Lower leg skin (tissue), 4 donors: Measurements from ENCODE around the gene CNTLN. TPM values are rescaled to one million over a fixed set of nuclear protein-coding genes. Genes with fewer than 3 reads are reported as not detected.

ENCODE experiments used
- DNase-seq, 2 donors: peaks; one replicate each; pipeline ENCODE4 v3.0.0-alpha.2; 2019; ENCODE audit warnings: low spot score in 2 of 2
- H3K4me3 ChIP-seq: fragments of 200-600 bp; sonication (generic); 2 replicates; pipeline ENCODE4 v1.5.1; 2017; ENCODE audit warnings: mild to moderate bottlenecking, low read depth; ENCODE audit not compliant: poor library complexity, severe bottlenecking
- CTCF ChIP-seq, 3 donors: fragments of 450-650 bp; IDR thresholded peaks; one replicate each; pipeline ENCODE4 v1.5.1; 2016; ENCODE audit warnings: antibody characterized with exemption in 3 of 3, mild to moderate bottlenecking in 3 of 3, moderate library complexity in 2 of 3
- POLR2A ChIP-seq, 2 donors: fragments of 450-650 bp; IDR thresholded peaks; one replicate each; pipeline ENCODE4 v1.6.1; 2016 to 2017; ENCODE audit warnings: antibody characterized with exemption in 2 of 2, mild to moderate bottlenecking in 1 of 2, moderate library complexity in 1 of 2
- WGBS, 2 donors: methylation state at CpG; one replicate each; pipeline ENCODE4 v1.1.5; 2018; 5-methylcytosine and 5-hydroxymethylcytosine counted together
- intact Hi-C: fragments of 100-400 bp; cut with DNase I; formaldehyde crosslinking; loops from one replicate; pipeline ENCODE4 v1.15.0; 2023; ENCODE audit warnings: low total_unique reads
- total RNA-seq, 4 donors: library from RNA; depleted of rRNA; stranded (reverse); fragments of >200 nt; gene quantifications; one replicate each; pipeline ENCODE4 v1.1.0, GENCODE V29; 2016

CNTLN gene
- total RNA-seq, 4 donors from 2014 or later, result 1.3 to 4.3 (median 3.7) TPM

DNA sequence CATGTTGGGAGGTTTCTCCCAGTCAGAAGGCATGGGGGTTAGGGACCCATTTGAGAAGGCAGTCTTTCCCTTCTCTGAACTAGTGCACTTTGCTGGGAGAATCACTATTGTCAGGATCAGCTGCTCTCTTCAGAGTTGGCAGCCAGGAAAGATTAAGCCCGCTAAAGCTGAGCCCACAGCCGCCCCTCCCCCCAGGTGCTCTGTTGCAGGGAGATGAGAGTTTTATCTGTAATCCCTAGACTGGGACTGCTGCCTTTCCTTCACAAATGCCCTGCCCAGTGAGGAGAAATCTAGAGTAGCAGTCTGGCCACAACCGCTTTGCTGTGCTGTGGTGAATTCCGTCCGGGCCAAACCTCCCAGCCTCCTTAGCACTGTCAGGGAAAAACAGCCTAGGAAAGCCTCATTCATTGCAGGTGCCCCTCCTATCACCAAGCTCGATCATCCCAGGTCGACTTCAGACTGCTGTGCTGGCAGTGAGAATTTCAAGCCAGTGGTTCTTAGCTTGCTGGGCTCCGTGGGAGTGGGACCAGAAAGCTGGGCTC is 69.8 kb downstream of the CNTLN start:
- no peak for TF ChIP-seq CTCF (IDR thresholded peaks at IDR 0.05)
- no peak for TF ChIP-seq POLR2A (IDR thresholded peaks at IDR 0.05)
- intact Hi-C loops, result no loop called here
- H3K4me3 ChIP-seq, result no peak overlapping the region
- DNase-seq, result peak in 1 of 2 donors; percentile 64
- 62 to 74% methylated on average over 5 to 8 of the region's 8 CpGs for WGBS, 2 donors

- no peak for DNase-seq
- intact Hi-C loops, result no loop called here
- no peak overlapping the region for H3K4me3 ChIP-seq
- WGBS, 2 donors, result 72 to 73% methylated on average over 3 of the region's 3 CpGs
- TF ChIP-seq POLR2A (IDR thresholded peaks at IDR 0.05) (no peak), CTCF (IDR thresholded peaks at IDR 0.05) (no peak)
Measured at GRCh38 chr9:17216011-17216410, 81.2 kb downstream of the CNTLN start.

DNA sequence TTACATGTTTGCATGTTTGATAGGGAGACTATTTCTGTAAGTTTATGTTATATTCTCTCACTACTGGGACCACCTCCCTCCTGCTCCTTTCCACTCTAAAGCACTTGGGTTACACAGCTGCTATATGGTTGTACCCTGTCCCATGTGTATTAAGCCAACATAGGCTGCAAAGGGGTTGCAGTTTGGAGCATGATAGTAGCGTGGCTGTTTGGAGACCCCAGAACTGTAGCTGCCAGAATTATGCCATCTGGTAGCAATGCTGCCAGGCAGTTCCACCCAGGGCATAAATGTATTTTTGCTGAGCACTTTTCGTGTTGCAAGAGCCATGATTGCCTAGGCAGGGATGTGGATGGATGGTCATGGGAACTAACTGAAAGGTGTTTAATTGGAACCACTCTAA is 81.8 kb downstream of the CNTLN start:
- intact Hi-C loops, result no loop called here
- DNase-seq, result no peak
- 77 to 84% methylated on average over 2 of the region's 2 CpGs for WGBS, 2 donors
- H3K4me3 ChIP-seq, result no peak overlapping the region
- no peak for TF ChIP-seq CTCF (IDR thresholded peaks at IDR 0.05)
- no peak for TF ChIP-seq POLR2A (IDR thresholded peaks at IDR 0.05)

DNA sequence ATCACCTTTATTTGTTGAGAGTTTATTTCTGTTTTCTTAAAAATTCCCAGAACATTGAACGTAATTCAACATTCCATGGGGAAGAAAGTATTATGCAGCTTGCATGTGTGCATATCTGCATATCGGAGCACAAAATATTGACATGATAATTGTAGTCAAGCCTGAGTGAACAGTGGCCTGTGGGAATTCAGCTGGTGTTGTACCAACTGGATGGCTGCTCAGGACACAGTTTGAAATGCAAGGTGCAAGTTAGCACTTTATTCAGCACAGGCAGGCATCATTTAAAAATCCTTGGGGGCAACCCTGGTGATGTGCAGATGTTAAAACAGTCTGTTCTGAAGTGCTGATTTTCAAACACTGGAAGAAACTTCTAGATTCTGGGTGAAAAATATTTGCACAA is 82.4 kb downstream of the CNTLN start:
- DNase-seq, result no peak
- H3K4me3 ChIP-seq, result no peak overlapping the region
- TF ChIP-seq POLR2A (IDR thresholded peaks at IDR 0.05) (no peak), CTCF (IDR thresholded peaks at IDR 0.05) (no peak)
- intact Hi-C loops, result no loop called here
- 82 to 89% methylated on average over 2 of the region's 2 CpGs for WGBS, 2 donors

DNA sequence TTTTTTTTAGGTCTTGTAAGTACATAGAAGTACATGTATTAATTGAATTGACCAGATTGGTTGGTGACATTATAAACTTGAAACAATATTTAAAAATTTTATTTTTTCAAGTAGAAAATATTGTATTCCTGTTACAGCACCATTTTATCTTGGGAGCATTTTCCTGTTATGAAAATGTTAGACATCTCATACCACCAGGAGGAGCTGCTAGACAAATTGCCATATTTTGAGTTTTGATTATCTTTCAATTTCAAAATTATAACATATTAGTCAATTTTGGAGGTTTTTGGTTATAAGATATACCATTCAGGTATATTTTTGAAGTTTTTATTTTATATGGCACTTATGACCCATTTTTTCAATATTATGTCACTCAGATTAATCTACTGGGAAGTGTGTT is 84.4 kb downstream of the CNTLN start:
- no peak for DNase-seq
- TF ChIP-seq POLR2A (IDR thresholded peaks at IDR 0.05) (no peak), CTCF (IDR thresholded peaks at IDR 0.05) (no peak)
- H3K4me3 ChIP-seq, result no peak overlapping the region
- intact Hi-C loops, result no loop called here

- no peak for DNase-seq
- TF ChIP-seq POLR2A (IDR thresholded peaks at IDR 0.05) (no peak), CTCF (IDR thresholded peaks at IDR 0.05) (no peak)
- 80 to 82% methylated on average over 7 of the region's 7 CpGs for WGBS, 2 donors
- intact Hi-C loops, result no loop called here
- no peak overlapping the region for H3K4me3 ChIP-seq
Measured at GRCh38 chr9:17222932-17223331, 88.1 kb downstream of the CNTLN start.
